Kidney tubule cell (primary cell): ENCODE results near the gene XPA.
"Not testable (repeated sequence)": the region's sequence is repeated elsewhere in the genome, so short reads cannot be mapped to it uniquely, and the experiment has no call there.

Experiments
- DNase-seq: peaks from one replicate; pipeline ENCODE4 v3.0.0-alpha.2; 2018; ENCODE audit warnings: low spot score

The XPA gene

GRCh38 chr9:97696803-97697601, at the start of gene XPA:
XPA (minus strand) TSS chr9:97697340; CDS start chr9:97697292, 48 bp downstream.
- DNase-seq = peak; percentile 97

GRCh38 chr9:97744710-97745708, 47.9 kb upstream of the XPA start:
- no peak for DNase-seq

DNA sequence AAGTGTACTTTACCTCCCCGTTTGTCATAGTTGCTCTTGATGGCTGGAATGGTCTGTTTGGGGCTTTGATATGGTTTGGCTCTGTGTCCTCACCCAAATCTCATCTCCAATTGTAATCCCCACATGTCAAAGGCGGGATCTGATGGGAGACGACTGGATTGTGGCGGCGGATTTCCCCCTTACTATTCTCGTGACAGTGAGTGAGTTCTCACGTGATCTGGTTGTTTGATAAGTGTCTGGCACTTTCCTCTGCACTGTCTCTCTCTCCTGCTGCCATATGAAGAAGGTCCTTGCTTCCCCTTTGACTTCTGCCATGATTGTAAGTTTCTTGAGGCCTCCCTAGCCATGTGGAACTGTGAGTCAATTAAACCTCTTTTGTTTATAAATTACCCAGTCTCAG, 46.9 kb upstream of the XPA start:
- not testable (repeated sequence) for DNase-seq

- DNase-seq = no peak
These were observed 45.4 kb upstream of the XPA start for GRCh38 chr9:97742545-97742944.

DNA sequence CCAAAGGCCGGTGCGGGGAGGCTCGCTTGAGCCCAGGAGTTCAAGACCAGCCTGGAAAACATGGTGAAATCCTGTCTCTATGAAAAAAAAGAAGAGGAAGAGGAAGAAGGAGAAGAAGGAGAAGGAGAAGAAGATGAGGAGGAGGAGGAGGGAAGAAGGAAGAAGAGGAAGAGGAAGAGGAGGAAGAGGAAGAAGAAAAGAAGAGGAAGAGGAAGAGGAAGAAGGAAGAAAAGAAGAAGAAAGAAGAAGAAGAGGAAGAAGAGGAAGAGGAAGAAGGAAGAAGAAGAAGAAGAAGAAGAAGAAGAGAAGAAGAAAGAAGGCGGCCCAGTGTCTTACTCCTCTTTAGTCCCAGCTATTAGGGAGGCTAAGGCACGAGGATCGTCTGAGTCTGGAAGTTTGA, 44.8 kb upstream of the XPA start:
- DNase-seq = no peak

GRCh38 chr9:97740848-97741821, 44.0 kb upstream of the XPA start:
- peak; percentile 77 for DNase-seq

DNA sequence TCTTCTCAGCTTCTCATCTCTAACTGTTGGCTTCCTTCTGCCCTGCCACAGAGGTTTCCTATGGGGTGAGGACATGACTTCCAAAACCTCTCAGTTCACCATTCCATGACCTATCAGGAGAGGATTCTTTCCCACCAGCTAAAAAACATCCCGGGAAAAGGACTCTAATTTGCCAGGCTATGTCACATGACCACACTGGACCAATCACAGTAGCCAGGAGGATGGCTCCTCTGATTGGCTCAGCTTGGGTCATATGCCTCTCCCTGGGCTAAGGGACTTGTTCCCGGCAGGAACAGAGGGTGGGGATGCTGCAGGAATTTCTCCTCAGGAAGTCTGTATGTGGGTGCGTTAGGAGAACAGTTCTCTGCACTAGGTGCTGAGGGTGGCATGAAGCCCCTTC, 40.3 kb upstream of the XPA start:
- DNase-seq = no peak

GRCh38 chr9:97735070-97735600, 38.0 kb upstream of the XPA start:
- peak; percentile 22 for DNase-seq

- DNase-seq = no peak
These were observed 29.6 kb upstream of the XPA start for GRCh38 chr9:97726716-97727115.

- no peak for DNase-seq
These were observed 26.7 kb upstream of the XPA start for GRCh38 chr9:97723819-97724218.

DNA sequence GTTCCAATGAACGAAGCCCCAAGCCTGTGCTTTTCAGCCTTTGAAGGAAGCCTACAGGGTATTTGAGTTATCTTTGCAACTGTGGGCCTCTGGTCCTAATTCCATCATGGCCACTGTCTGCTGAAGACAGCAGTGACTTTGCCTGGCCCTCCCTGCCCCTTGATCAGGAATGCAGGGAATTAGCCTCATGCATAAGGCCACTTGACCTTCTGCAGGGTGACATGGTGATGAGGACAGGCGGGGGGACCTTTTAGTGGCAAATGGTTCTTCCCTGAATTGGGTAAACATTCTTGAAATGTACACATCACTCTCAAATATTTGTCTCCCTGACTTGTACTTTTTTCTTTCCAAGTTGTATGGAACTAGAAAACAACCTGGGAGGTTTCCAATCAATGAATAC, 25.2 kb upstream of the XPA start:
- DNase-seq = no peak

DNA sequence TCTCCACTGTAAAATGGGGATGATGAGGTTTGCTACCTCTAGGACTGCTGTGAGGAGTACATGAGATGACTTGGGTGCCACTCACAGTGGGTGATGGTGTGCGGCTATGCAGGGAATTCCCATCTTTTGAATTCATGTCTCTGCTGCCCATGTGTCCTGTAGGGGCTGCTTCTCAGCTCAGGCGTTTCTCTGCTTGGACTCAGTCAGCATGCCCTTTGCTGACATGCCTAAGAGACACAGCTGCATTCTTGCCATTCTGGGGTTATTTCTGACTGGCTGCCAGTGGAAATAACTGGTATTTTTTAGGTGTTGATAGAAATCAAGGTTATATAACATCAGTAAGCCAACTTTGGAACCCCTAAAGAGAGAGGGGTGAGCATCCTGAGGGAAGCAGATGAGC, 24.3 kb upstream of the XPA start:
- peak; percentile 30 for DNase-seq

- no peak for DNase-seq
These were observed 20.7 kb upstream of the XPA start for GRCh38 chr9:97717866-97718265.

GRCh38 chr9:97714435-97714834, 17.3 kb upstream of the XPA start:
- peak; percentile 91 for DNase-seq

DNA sequence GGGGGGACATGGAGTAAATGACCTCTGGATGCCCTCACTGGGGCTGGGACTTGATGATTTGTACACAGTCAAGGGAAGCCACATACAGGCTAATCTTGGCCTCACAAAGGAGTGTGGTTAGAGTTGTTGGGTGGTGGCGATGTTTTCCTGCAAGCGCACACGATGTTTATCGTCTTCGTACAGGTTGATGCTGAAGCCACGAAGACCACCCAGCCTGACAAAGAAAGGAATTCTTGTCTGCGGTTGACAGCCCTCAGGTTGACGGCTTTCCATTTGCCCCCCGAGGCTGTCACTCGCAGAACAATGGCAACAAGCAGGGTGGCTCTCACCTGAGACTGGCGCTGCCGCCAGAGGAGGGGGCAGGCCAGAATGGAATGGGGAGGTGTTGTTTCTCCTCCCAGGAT, 14.1 kb upstream of the XPA start:
- DNase-seq = no peak

- DNase-seq = peak; percentile 77
These were observed 13.4 kb upstream of the XPA start for GRCh38 chr9:97710356-97711222.

DNA sequence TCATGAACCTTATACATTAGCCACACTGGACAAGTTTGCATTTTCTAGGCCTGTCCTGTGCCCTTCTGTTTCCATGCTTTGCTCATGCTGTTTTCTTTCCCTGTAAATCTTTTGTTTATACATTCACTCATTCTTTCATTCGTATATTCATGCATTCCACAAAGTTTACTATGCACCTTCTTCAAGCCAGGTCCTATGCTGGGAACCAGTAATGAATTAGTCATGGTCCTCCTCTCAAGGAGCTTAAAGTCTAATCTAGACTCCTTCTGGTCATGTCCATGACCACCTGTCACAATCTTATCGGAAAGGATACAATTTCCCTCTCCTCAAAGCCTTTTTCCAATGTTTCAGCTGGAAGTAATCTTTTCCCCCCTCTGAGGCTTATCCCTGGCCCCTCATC, 9.1 kb upstream of the XPA start:
- DNase-seq = no peak

DNA sequence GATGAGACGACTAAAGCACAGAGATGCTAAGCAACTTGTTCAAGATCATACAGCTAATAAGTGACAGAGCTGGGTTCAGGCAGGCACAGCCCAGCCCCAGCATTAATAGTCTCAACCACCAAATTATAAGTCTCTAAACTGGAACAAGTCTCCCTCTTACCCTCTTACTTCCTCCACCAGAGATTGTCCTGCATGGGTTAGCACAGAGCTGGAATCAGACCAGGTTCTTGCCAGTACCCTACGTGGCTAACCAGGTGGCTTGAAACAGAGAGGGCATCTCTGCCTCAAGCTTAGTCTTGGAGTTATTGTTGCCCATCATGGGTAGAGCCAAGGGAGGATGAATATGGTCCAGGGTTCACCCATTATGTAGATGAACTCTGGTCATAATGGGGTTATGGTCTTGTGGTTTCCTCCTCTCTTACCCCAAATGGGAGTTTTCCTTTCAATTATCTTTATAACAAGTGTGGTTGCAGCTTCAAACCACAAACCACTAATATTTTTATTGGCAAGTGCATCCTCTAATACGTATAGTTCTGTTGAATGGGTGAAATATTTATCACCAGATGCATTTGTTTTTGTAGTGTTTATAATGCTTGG, 8.3 kb upstream of the XPA start:
- DNase-seq = peak; percentile 29

- no peak for DNase-seq
These were observed 7.7 kb upstream of the XPA start for GRCh38 chr9:97704851-97705250.

DNA sequence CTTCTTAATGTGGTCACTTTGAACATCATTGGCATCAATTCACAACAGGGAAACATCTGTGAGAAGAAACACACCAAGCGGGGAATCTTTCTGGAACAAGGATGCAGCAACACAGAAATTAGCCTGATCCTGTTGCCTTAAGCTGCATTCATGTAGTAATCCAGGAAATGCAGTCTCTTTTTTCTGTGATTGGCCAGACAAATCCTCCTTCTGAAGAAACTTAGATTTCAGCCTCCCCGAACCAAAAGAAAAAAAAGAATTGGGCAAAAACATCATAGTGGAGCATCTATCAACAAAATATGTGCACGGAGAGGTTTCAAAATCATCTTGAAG, 7.2 kb upstream of the XPA start:
- DNase-seq = no peak
